Panc1 (cell line): ENCODE data around the gene MXRA5.

Source experiments
- CTCF ChIP-seq: fragments of 450-650 bp; IDR thresholded peaks from 2 replicates; pipeline ENCODE4 v1.5.1; 2017; ENCODE audit warnings: mild to moderate bottlenecking
- POLR2AphosphoS5 ChIP-seq: IDR thresholded peaks from 2 replicates; pipeline ENCODE4 v1.6.1; 2012; ENCODE audit warnings: mild to moderate bottlenecking, low read depth, low read length, moderate library complexity
- REST ChIP-seq, 2 experiments: IDR thresholded peaks; 2 replicates each; pipeline ENCODE4 v1.6.1; 2011 to 2012; ENCODE audit warnings: low read depth in 2 of 2, control low read depth in 1 of 2, low read length in 1 of 2, mild to moderate bottlenecking in 1 of 2, moderate library complexity in 1 of 2; ENCODE audit not compliant: insufficient read depth in 1 of 2
- SIN3A ChIP-seq: IDR thresholded peaks from 2 replicates; pipeline ENCODE4 v1.6.1; 2012; ENCODE audit warnings: low read depth, mild to moderate bottlenecking, low read length, moderate library complexity, borderline replicate concordance; ENCODE audit not compliant: insufficient read depth

- TF ChIP-seq CTCF: no peak
- no peak for TF ChIP-seq REST (IDR thresholded peaks at IDR 0.05; ENCODE audit: insufficient read depth in 1 of 2, low read depth in 2 of 2, low read length in 1 of 2)
- TF ChIP-seq POLR2AphosphoS5: no peak
- TF ChIP-seq SIN3A: no peak
These were observed 38.6 kb downstream of the MXRA5 start for GRCh38 chrX:3307881-3308280.
